HS-5 (cell line): ENCODE measurements around the gene RNF4.

Experiments
- DNase-seq: peaks from one replicate; pipeline ENCODE4 v3.0.0-alpha.2; 2012; ENCODE audit warnings: low read depth

RNF4 gene

GRCh38 chr4:2437475-2438215 lies 31.3 kb upstream of the RNF4 start:
- DNase-seq: no peak

- no peak for DNase-seq
These were observed 29.8 kb upstream of the RNF4 start for GRCh38 chr4:2438822-2439718.

GRCh38 chr4:2441393-2442174 lies 27.3 kb upstream of the RNF4 start:
- no peak for DNase-seq

GRCh38 chr4:2442175-2442993 lies 26.5 kb upstream of the RNF4 start:
- no peak for DNase-seq

DNA sequence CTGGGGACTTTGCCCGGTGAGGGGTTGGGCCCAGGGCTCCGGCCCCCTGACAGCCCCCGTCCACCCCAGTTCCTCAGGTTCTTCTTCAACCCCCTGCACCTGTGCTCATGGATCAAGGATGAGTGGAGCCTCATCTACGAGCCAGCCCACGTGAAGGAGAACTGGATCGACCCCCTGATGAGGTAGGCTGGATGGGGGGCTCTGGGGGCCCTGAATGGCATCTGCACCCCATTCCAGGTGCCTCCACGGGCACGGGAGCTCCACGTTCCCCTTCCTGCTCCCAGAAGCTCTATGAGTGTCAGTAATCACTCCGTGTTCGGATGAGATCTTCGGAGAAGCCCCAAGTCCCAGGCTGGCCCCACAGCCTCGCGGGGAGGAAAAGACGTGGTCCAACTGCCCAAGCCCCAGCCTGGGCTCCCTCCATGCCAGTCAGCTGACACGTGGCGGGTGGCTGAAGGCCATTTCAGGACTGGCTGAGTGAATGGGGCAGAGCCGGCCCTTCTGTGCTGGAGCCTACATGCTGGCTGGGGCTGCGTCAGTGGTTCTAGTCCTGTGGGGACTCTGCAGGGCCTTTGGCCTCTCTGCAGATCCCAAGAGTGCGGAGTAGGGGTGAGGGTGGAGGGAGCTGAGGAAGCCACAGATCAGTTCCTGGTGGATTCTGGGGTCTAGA lies 25.7 kb upstream of the RNF4 start:
- DNase-seq: no peak

- no peak for DNase-seq
These were observed 24.8 kb upstream of the RNF4 start for GRCh38 chr4:2443956-2444740.

DNA sequence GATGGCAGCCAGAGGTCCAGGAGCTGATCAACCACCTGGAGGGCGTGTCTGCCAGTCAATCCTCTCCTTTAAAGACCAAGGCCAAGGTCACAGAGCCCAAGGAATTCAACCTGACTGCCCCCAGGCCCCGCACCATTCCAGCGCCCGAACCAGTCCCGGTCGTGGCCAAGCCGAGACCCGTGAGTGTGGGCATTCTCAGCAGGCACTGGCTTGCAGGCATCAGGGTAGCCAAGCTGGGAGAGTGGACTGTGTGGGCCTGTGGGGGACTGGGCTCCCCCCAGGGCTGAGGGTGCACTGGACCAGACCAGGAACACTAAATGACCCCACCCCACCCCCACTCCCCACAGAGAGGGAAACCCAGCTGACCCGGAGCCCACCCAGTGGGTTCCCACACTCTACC lies 23.8 kb upstream of the RNF4 start:
- DNase-seq: no peak

DNA sequence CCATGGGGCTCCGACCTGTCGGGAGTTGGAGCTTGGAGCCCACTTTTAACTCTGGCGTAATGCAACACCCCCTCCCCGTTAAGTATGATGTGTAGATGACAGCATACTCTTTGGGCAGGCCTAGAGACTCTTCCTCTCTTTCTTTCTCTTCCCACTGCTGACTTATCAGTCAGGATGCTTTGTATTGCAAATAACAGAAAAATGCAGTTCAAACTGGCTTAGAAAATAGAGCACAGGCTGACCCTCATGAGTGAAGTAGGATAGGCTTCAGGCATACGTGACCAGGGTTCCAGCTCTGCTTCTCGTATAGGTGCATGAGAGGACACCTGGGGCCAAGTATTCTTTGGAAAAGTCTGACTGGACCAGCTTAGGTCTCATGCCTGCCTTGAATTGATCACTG lies 23.3 kb upstream of the RNF4 start:
- no peak for DNase-seq

DNA sequence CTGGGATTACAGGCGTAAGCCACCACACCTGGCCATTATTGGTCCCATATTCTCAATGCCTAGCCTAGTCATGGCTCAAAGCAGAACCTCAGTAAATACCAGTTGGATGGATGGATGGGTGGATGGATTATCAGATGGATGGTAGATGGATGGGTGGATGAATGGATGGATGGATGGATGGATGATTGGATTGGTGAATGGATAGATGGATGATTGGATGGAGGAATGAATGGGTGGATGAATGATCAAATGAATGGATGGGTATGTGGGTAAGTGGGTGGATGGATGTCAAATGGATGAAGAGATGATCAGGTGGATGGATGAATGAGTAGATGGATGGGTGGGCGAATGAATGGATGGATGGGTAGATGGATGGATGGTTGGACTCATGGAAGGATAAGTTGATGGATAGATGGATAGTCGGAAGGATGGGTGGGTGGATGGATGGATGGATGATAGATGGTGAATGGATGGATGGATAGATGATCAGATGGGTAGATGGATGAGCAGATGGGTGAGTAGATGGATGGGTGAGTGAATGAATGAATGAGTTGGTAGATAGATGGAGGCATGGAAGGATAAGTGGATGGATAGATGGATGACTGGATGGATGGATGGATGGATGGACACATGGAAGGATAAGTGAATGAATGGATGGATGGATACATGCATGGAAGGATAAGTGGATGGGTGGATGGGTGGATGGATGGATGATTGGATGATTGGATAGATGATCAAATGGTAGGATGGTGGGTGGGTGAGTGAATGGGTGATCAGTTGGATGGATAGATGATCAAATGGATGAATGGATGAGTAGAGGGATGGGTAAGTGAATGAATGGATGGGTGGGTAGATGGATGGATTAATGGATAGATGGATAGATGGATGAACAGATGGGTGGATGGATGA lies 22.0 kb upstream of the RNF4 start:
- DNase-seq: no peak

DNA sequence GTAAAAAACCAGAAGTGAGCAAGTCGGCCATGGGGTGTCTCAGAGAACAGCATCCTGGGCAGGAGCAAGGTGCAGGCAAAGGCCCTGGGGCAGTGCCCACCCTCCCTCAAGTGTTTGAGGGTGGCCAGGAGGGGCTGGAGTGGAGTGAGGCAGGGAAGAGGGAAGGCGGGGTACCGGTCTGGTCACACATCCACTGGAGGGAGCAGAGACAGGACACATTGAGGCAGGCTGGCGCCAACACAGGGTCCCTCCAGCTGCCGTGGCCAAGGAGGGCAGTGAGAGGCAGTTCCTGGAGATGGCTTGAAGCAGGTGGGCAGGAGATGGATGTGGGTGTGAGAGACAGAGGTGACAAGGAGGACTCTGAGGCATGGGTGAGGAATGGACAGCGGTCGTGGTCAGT lies 20.3 kb upstream of the RNF4 start:
- DNase-seq: no peak

DNA sequence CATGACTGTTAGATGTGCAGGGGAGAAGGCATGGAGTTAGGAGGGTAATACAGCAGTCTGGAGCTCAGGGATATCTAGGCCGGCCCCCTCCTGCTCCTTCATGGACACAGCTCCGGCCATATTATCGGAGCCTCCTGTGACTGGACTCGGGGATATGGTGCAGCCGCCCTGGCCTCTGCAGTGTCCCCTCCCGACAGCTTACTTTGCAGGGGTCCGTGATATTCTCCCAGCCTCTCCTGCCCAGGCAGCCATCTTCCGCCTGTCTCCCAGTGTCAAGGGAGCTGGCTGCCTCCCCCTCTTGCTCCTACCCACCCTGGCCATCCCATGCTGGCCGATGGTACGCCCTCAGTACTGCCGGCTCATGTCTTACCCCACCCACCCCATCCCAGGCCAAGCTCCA lies 19.9 kb upstream of the RNF4 start:
- DNase-seq: no peak

DNA sequence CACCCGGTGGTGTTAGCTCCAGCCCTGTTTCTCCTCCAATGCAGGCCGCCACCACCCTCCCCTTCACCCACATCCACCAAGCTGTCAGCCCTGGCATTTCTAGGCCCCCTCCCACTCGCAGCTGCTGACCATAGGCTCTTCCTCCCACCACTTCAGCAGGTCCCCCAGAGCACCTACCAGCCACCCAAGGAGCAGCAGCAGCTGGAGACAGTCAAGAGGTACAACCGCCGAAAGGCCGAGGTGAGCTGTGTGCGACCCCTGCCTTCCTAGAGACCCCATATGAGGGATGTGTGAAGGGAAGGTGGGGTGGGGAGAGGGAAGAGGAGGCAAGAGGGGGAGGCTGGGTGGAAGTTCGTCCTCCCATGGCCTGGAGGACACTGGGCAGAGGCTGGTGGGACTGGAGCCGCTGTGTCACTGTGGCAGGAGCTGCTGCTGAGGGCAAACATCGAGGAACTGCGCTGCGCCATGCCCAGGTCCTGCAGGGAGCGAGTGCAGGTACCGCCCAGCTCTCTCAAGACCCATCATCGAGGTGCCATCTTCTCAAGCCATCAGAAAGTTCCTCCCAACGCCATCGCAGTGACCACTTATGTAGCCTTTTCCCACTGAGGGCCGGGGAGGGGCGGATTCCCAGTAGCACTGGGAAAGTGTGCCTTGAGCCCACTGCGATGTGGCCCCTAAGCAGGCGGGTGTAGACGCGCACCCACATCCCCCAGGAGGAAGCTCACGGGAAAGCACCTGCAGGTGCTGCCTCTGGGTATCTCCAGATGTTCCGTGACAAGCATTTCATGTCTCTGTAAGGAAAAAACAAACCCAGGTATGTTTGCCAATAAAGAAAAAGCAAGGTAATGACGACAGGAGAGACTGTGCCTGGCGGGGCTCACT lies 19.2 kb upstream of the RNF4 start:
- no peak for DNase-seq

DNA sequence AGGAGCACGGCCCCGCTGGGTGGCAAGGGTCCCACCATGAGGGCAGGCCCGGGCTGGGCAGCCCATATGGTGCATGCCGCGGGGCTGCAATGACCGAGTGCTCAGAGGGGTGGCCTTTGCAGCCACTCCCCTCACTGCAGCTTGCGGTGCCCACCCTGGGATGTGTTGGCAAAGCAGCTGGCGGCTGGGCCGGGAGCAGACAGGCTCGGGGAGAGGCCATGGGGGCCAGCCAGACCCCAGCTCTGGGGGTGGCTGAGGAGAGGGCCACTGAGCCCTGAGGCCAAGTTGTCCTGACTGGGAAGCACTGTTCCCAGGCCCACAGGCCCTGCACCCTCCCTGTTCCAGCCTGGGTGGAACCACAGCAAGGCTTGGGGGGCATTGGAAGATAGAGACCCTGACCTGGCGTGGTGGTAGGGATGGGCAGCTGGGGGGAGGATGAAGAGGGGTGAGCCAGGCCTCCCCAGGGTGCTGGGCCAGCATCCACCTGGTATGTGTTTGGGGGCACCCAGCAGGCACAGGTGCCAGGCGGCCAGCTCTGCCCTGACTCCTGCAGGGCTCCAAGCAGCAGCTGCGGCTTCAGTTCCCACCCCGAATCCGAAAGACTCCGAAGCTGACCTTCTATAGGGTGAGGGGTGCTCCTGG lies 18.4 kb upstream of the RNF4 start:
- no peak for DNase-seq

- no peak for DNase-seq
These were observed 17.8 kb upstream of the RNF4 start for GRCh38 chr4:2451036-2451520.

- DNase-seq: no peak
These were observed 16.8 kb upstream of the RNF4 start for GRCh38 chr4:2451821-2452785.
